ENCODE data around the gene RASD1. TPM values are rescaled to one million over a fixed set of nuclear protein-coding genes. Genes with fewer than 3 reads are reported as not detected.

RASD1 gene
- total and polyA plus RNA-seq, 2 of the 4 experiments (the other 2 are of a cell fraction) = 0.54 to 1.8 TPM

GRCh38 chr17:17505151-17505550 lies 9.0 kb upstream of the RASD1 start:
- H3K9ac ChIP-seq (ENCODE audit: low read depth, low read length) = no peak overlapping the region
- H2BK5ac ChIP-seq (ENCODE audit: low read depth, low read length, poor library complexity, severe bottlenecking) = no peak overlapping the region
- TF ChIP-seq MAZ (IDR thresholded peaks at IDR 0.05; ENCODE audit: borderline replicate concordance, low read depth, low read length) = no peak
- TF ChIP-seq CTCF (conservative IDR thresholded peaks at IDR 0.05; ENCODE audit: low read depth, low read length) = no peak
- no peak for TF ChIP-seq USF2 (IDR thresholded peaks at IDR 0.05; ENCODE audit: low read depth, low read length)
- TF ChIP-seq FOS (IDR thresholded peaks at IDR 0.05; ENCODE audit: low read depth, low read length) = no peak
- TF ChIP-seq ELK1 (IDR thresholded peaks at IDR 0.05; ENCODE audit: borderline replicate concordance, low read depth, low read length) = no peak
- TF ChIP-seq RCOR1 (IDR thresholded peaks at IDR 0.05; ENCODE audit: insufficient replicate concordance, low read length) = no peak
- no peak for TF ChIP-seq CEBPB (IDR thresholded peaks at IDR 0.05; ENCODE audit: low read depth, low read length)
- no peak for TF ChIP-seq MAFK (IDR thresholded peaks at IDR 0.05; ENCODE audit: low read depth, low read length)
- TF ChIP-seq POLR2A (IDR thresholded peaks at IDR 0.05; ENCODE audit: low read depth, low read length) = no peak
- TF ChIP-seq NFE2L2 (IDR thresholded peaks at IDR 0.05; ENCODE audit: low read depth, low read length) = no peak
- TF ChIP-seq CHD1 (IDR thresholded peaks at IDR 0.05; ENCODE audit: low read depth, low read length) = no peak
- no peak for TF ChIP-seq BHLHE40 (IDR thresholded peaks at IDR 0.05; ENCODE audit: low read depth, low read length)
- no peak for TF ChIP-seq SMC3 (IDR thresholded peaks at IDR 0.05; ENCODE audit: low read depth, low read length)
- no peak for TF ChIP-seq RFX5 (IDR thresholded peaks at IDR 0.05; ENCODE audit: low read depth, low read length)
- no peak for TF ChIP-seq MXI1 (IDR thresholded peaks at IDR 0.05; ENCODE audit: borderline replicate concordance, low read depth, low read length)
- no peak for TF ChIP-seq RAD21 (IDR thresholded peaks at IDR 0.05; ENCODE audit: low read length)
- H3K9me3 ChIP-seq (ENCODE audit: control insufficient read depth, insufficient read depth, low read length) = no peaks in the 10 kb centered on the region
- POLR2A ChIA-PET (ENCODE audit: unreplicated experiment) = no interaction called here
- H2AK9ac ChIP-seq (replicated peaks; ENCODE audit: low read depth, low read length, poor library complexity) = no peak overlapping the region
- in situ Hi-C loops (cut with MboI; ENCODE audit: low sequenced_read_pairs) (no loop called here), dilution Hi-C loops (cut with HindIII; ENCODE audit: low sequenced_read_pairs, unreplicated experiment) (no loop called here), intact Hi-C loops (cut with micrococcal nuclease) (no loop called here)
- no peak overlapping the region for H3K56ac ChIP-seq (ENCODE audit: extremely low read depth, insufficient read depth, low read length)
- H2BK20ac ChIP-seq (ENCODE audit: low read depth, low read length) = no peak overlapping the region
- H2BK15ac ChIP-seq (ENCODE audit: low read depth, low read length) = no peak overlapping the region
- no peak overlapping the region for H2AK5ac ChIP-seq (ENCODE audit: low read depth, low read length)
- H4K8ac ChIP-seq (ENCODE audit: low read depth in 2 of 2, low read length in 2 of 2) = no peak overlapping the region
- no peak overlapping the region for H3K4ac ChIP-seq (ENCODE audit: low read depth, low read length)
- H2AFZ ChIP-seq (replicated peaks; ENCODE audit: low read length, poor library complexity) = no peak overlapping the region
- H3K23ac ChIP-seq (ENCODE audit: low read depth, low read length) = no peak overlapping the region
- WGBS, 2 experiments (ENCODE audit: extremely low coverage in 2 of 2, insufficient read length in 1 of 2) = 100% methylated on average over 2 of the region's 5 CpGs; no CpG with 5 or more reads in 1 of the 2 experiments
- no peaks in the 10 kb centered on the region for H3K36me3 ChIP-seq (ENCODE audit: control insufficient read depth, insufficient read depth, low read length)
- H4K5ac ChIP-seq (ENCODE audit: low read depth, low read length) = no peak overlapping the region
- peaks cover 3% of the 10 kb centered on the region for H4K20me1 ChIP-seq (ENCODE audit: insufficient read depth, low read length)
- H3K18ac ChIP-seq (ENCODE audit: low read depth, low read length) = no peak overlapping the region
- no peaks in the 10 kb centered on the region for H3K79me1 ChIP-seq (ENCODE audit: low read depth in 1 of 2, low read length in 2 of 2)
- H4K91ac ChIP-seq (ENCODE audit: insufficient read depth, low read depth, low read length) = no peak overlapping the region
- H3K4me3 ChIP-seq (ENCODE audit: insufficient read depth, low read depth, low read length) = no peak overlapping the region
- no peak overlapping the region for H3K4me2 ChIP-seq (ENCODE audit: low read depth, low read length)
- no peak overlapping the region for H2BK120ac ChIP-seq (ENCODE audit: low read depth, low read length)
- ATAC-seq (ENCODE audit: low read depth) = no peak
- no peaks in the 10 kb centered on the region for H3K4me1 ChIP-seq (ENCODE audit: control insufficient read depth, insufficient read depth, low read length)
- no peak overlapping the region for H3K27ac ChIP-seq (ENCODE audit: insufficient read depth, low read length)
- CTCF ChIA-PET = no interaction called here
- no TSS peak for BruUV-seq (replicated peaks)
- no peak overlapping the region for H3K14ac ChIP-seq (replicated peaks; ENCODE audit: low read depth, low read length)
- H3K9me1 ChIP-seq (ENCODE audit: insufficient read depth, low read length) = no peaks in the 10 kb centered on the region
- H3K27me3 ChIP-seq (ENCODE audit: control insufficient read depth, insufficient read depth, low read length) = 0 out of 2 replicates have a peak, but pooled peaks cover 1% of the 10 kb centered on the region
- DNase-seq = no peak
